SK-N-SH treated with all-trans-retinoic acid at 6 μM for 48 hours (cell line): Measurements from ENCODE around the gene DGUOK.

Source experiments
- ATAC-seq: fragments of 200-7000 bp; cut with Tn5 transposase; 3 replicates; pipeline ENCODE4 v1.9.1; 2020; ENCODE audit warnings: mild to moderate bottlenecking, moderate library complexity
- BACH2 ChIP-seq: fragments of 250-450 bp; sonication (Bioruptor Pico); IDR thresholded peaks from 2 replicates; pipeline ENCODE4 v1.9.0; 2021; ENCODE audit warnings: mild to moderate bottlenecking, borderline replicate concordance
- CSDC2 ChIP-seq: fragments of 250-450 bp; sonication (Bioruptor Pico); IDR thresholded peaks from 2 replicates; pipeline ENCODE4 v1.5.0; 2020; ENCODE audit warnings: mild to moderate bottlenecking, moderate library complexity
- ESRRG ChIP-seq: fragments of 250-450 bp; sonication (Bioruptor Pico); IDR thresholded peaks from 2 replicates; pipeline ENCODE4 v1.6.1; 2021; ENCODE audit warnings: mild to moderate bottlenecking
- GLIS3 ChIP-seq: fragments of 250-450 bp; sonication (Bioruptor Pico); IDR thresholded peaks from 2 replicates; pipeline ENCODE4 v1.5.0; 2020; ENCODE audit warnings: mild to moderate bottlenecking, moderate library complexity
- ISL1 ChIP-seq: fragments of 250-450 bp; sonication (Bioruptor Pico); IDR thresholded peaks from 2 replicates; pipeline ENCODE4 v2.1.2; 2022; ENCODE audit warnings: mild to moderate bottlenecking, moderate library complexity
- PPARA ChIP-seq: fragments of 250-450 bp; sonication (Bioruptor Pico); IDR thresholded peaks from 2 replicates; pipeline ENCODE4 v1.5.0; 2020; ENCODE audit warnings: mild to moderate bottlenecking, borderline replicate concordance
- SNAI2 ChIP-seq: fragments of 250-450 bp; sonication (Bioruptor Pico); IDR thresholded peaks from 2 replicates; pipeline ENCODE4 v1.5.0; 2020; ENCODE audit warnings: mild to moderate bottlenecking, moderate library complexity
- ZNF565 ChIP-seq: fragments of 450-650 bp; formaldehyde crosslinking; conservative IDR thresholded peaks from 2 replicates; pipeline ENCODE4 v1.5.0; 2020; ENCODE audit warnings: low read depth, mild to moderate bottlenecking, moderate library complexity
- TF ChIP-seq, protein P1 (sequence below): fragments of 250-450 bp; sonication (Bioruptor Pico); IDR thresholded peaks from 2 replicates; pipeline ENCODE4 v1.8.0; 2020; ENCODE audit warnings: mild to moderate bottlenecking, moderate library complexity, borderline replicate concordance
- TF ChIP-seq, protein P2 (sequence below): fragments of 250-450 bp; sonication (Bioruptor Pico); IDR thresholded peaks from 2 replicates; pipeline ENCODE4 v1.5.1; 2021; ENCODE audit warnings: mild to moderate bottlenecking, moderate library complexity
- TF ChIP-seq, protein P3 (sequence below): fragments of 250-450 bp; sonication (Bioruptor Pico); IDR thresholded peaks from 2 replicates; pipeline ENCODE4 v1.8.0; 2021; ENCODE audit warnings: low read depth, mild to moderate bottlenecking, moderate library complexity, borderline replicate concordance
- TF ChIP-seq, protein P4 (sequence below): fragments of 250-450 bp; sonication (Bioruptor Pico); IDR thresholded peaks from 2 replicates; pipeline ENCODE4 v1.5.0; 2020; ENCODE audit warnings: mild to moderate bottlenecking, moderate library complexity

Gene DGUOK

DNA sequence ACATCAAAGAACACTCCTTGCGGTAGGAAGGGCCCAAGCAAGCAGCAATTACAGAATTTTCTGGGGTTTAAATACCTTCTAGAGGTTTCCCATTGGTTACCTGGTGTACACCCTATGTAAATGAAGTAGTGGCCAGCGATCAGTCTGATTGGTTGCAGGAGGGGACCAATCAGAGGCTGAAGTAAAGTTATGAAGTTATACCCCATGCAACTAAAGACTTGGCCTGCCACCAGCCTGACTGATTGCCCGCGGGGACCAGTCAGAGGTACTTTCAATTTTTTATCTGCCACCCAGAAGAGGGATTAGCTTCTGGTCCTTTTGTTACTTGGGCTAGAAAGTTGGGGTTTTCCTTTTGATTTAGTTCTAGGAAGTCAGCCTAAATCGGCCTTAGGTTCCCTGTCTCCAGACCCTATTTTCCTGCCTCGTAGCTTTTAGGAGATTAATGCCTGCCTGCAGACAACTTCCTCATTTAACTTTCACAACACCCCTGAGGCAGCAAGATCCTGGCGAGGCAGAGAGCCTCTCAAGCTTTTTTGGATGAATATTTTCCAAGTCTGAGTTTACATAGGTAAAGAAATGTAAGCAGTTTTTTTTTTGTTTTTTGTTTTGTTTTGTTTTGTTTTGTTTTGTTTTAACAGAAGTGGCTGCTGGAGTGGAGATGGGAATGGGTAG is 1.5 kb upstream of the DGUOK start:
- TF ChIP-seq BACH2 (CRISPR knock-in tag) (no peak), ISL1 (CRISPR knock-in tag) (no peak), ZNF565 (no peak), CSDC2 (CRISPR knock-in tag) (no peak), PPARA (CRISPR knock-in tag) (no peak), ESRRG (no peak), GLIS3 (no peak), SNAI2 (CRISPR knock-in tag) (no peak)
- TF ChIP-seq, protein P1, sequence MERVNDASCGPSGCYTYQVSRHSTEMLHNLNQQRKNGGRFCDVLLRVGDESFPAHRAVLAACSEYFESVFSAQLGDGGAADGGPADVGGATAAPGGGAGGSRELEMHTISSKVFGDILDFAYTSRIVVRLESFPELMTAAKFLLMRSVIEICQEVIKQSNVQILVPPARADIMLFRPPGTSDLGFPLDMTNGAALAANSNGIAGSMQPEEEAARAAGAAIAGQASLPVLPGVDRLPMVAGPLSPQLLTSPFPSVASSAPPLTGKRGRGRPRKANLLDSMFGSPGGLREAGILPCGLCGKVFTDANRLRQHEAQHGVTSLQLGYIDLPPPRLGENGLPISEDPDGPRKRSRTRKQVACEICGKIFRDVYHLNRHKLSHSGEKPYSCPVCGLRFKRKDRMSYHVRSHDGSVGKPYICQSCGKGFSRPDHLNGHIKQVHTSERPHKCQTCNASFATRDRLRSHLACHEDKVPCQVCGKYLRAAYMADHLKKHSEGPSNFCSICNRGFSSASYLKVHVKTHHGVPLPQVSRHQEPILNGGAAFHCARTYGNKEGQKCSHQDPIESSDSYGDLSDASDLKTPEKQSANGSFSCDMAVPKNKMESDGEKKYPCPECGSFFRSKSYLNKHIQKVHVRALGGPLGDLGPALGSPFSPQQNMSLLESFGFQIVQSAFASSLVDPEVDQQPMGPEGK (CRISPR knock-in tag): no peak
- TF ChIP-seq, protein P2, sequence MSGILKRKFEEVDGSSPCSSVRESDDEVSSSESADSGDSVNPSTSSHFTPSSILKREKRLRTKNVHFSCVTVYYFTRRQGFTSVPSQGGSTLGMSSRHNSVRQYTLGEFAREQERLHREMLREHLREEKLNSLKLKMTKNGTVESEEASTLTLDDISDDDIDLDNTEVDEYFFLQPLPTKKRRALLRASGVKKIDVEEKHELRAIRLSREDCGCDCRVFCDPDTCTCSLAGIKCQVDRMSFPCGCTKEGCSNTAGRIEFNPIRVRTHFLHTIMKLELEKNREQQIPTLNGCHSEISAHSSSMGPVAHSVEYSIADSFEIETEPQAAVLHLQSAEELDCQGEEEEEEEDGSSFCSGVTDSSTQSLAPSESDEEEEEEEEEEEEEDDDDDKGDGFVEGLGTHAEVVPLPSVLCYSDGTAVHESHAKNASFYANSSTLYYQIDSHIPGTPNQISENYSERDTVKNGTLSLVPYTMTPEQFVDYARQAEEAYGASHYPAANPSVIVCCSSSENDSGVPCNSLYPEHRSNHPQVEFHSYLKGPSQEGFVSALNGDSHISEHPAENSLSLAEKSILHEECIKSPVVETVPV (CRISPR knock-in tag): no peak
- TF ChIP-seq, protein P3, sequence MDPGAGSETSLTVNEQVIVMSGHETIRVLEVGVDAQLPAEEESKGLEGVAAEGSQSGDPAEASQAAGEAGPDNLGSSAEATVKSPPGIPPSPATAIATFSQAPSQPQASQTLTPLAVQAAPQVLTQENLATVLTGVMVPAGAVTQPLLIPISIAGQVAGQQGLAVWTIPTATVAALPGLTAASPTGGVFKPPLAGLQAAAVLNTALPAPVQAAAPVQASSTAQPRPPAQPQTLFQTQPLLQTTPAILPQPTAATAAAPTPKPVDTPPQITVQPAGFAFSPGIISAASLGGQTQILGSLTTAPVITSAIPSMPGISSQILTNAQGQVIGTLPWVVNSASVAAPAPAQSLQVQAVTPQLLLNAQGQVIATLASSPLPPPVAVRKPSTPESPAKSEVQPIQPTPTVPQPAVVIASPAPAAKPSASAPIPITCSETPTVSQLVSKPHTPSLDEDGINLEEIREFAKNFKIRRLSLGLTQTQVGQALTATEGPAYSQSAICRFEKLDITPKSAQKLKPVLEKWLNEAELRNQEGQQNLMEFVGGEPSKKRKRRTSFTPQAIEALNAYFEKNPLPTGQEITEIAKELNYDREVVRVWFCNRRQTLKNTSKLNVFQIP (CRISPR knock-in tag): no peak
- TF ChIP-seq, protein P4, sequence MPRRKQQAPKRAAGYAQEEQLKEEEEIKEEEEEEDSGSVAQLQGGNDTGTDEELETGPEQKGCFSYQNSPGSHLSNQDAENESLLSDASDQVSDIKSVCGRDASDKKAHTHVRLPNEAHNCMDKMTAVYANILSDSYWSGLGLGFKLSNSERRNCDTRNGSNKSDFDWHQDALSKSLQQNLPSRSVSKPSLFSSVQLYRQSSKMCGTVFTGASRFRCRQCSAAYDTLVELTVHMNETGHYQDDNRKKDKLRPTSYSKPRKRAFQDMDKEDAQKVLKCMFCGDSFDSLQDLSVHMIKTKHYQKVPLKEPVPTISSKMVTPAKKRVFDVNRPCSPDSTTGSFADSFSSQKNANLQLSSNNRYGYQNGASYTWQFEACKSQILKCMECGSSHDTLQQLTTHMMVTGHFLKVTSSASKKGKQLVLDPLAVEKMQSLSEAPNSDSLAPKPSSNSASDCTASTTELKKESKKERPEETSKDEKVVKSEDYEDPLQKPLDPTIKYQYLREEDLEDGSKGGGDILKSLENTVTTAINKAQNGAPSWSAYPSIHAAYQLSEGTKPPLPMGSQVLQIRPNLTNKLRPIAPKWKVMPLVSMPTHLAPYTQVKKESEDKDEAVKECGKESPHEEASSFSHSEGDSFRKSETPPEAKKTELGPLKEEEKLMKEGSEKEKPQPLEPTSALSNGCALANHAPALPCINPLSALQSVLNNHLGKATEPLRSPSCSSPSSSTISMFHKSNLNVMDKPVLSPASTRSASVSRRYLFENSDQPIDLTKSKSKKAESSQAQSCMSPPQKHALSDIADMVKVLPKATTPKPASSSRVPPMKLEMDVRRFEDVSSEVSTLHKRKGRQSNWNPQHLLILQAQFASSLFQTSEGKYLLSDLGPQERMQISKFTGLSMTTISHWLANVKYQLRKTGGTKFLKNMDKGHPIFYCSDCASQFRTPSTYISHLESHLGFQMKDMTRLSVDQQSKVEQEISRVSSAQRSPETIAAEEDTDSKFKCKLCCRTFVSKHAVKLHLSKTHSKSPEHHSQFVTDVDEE (CRISPR knock-in tag): no peak
- TF ChIP-seq, all 23 proteins: peak for 0

DNA sequence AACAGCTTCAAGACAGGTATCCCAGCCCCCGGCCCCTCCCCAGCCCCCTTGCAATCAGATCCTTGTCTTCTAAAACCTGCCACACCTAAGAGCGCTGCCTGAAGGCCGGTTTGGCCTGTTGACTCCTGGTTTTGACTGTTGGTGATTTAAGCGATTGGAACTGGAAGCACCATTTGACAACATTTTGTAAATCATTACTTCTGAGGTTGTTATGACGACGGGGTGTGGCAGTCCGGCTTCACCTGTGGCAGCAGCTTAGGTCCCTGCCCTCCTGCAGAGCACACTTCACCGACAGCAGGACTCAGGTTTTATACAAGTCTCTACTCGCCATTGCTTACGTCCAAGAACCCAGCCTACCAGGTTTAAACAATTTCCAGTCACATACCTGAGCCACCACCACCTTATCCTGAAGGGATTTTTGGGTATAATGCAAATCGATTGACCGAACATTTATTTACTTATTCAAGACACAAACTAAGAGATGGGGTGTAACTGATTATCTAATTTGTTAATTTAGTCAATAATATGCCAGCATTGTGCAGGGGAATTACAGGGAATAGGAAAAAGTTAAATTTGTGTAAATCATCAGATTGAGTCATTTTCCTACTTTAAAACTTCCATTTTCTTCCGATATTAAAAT is 707 bp upstream of the DGUOK start:
- ATAC-seq: no peak
- TF ChIP-seq, protein P2 (CRISPR knock-in tag): no peak
- TF ChIP-seq BACH2 (CRISPR knock-in tag) (no peak), PPARA (CRISPR knock-in tag) (no peak)
- TF ChIP-seq, protein P3 (CRISPR knock-in tag): no peak
- TF ChIP-seq, protein P4 (CRISPR knock-in tag): no peak
- TF ChIP-seq, all 23 proteins: peak for 0

More for the DNA sequence above, 1.5 kb upstream of the DGUOK start:
- no peak for ATAC-seq
